Measurements from ENCODE around the gene RRAGD.
A peak's percentile ranks its signal among the peaks of the same experiment; 100 is the strongest.

Gene RRAGD

DNA sequence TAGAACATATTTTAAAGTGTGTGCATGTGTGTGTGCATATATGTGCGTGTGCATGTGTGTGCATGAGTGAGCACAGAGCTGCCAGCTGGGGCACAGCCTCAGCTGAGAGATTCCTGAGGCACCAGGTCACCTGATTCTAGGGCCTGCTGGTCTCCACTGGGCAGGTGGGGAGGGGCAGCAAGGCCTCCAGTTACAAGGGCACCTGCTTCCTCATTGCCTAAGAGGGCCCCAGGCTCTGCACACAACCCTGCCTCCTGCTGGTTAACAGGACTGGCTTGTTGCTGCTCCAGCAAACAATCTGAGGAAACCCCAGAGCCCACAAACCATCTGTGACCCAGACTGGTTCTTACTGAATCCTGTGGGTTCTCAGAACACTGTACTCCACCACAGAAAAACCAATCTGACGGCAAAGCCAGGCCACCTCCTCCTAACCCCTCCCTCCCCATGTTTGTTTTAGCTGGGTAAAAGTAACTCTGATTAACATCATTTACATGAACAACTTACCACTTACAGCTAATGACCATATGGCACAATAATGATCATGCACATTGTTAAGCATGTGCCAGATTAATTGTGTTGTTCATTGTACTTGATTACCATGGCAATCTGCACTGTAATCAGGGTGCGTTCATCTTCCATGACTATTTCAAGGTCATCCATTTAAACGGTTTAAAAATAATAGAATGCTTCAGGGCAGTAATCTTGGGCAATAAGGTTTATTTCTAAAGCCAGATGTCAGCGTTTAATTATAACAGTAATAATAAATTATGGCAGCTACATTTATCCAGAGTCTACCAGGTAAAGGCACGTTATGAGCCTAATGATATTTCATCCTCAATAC is 36.4 kb downstream of the RRAGD start:
- DNase-seq: peak; percentile 97

DNA sequence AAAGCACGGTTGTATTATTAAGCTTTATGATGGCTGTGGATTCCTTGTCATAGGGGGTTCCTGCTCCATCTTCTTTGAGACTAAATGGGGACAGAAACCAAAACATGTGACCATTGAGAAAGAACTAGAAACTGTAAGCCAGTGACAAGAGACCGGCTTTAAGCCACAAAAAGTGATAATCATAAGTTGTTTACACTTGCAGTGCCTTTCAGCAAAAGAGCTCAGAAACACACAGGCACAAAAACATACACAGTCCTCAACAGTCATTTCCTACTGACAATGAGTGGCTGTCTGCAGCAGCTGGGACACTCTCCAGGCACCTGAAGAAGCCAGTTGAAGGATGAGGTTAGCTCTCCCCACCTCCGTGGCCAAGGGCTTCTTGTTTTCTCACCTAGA is 39.6 kb downstream of the RRAGD start:
- no peak for DNase-seq

DNA sequence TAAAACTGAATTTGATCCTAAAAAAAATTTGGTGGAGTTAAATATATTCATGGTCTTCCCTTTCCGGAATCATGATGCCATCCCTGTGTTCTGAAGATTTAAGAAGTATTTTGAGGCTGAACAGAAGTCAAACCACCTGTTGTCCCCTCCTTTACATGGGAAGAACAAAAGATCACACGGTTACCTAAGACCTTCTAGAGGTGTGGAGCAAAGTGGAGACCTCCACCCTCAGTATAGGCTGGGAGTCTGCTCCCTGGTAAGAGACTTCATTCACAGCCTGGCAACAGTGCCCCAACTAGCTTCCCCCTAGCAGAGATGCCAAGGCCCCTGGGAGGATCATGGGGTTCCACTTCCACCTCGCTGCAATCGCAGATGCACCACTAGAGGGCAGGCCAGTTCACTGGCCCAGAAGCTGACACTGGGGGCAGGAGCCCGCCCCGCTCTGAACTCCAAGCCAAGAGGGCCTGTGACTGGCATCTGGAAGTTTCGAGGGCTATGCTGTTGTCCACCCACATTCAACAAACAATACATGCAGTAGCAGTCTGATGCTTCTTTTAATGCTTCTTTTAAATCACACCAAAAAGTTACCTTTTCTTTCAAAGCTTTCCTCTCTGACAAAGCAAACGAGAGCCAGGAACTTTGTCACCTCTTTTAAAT is 40.1 kb downstream of the RRAGD start:
- peak; percentile 88 for DNase-seq

DNA sequence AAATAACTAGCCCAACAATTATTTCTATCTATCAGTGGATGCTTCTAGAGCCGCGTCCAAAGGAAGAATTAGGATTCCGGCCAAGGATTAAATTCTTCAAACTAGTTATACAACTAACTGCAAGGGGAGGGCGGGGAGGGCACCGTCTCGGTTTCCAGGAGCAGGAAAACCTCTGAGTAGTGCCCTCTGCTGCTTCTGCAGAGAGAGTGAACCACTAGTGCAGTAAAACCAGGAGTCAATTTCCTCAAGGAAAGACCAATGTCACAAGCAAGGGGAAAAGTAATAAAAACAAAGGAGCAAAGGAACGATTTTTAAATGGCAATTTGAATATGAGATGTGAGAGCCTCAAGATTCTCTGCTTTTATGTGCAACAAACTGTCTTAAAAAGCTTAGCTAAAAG is 43.1 kb downstream of the RRAGD start:
- DNase-seq: peak; percentile 81

DNA sequence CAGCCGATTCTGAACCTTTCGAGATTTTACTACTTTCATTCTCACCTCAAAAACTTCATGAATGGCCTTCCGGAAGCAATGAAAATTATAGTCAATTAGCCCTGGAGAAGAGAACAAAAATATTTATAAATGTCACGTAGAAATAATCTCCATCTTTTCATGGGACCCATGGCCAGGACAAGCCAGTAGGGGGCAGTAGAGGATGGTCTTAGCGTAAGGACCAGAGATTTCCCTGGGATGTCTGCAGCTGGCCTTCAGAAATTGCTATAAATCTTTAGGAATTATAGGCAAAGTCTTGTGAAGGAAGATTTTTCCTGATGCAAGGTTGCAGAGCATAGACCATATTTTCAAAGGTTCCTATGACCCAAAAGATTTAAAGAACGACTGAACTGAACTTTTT is 44.0 kb downstream of the RRAGD start:
- no peak for DNase-seq

DNA sequence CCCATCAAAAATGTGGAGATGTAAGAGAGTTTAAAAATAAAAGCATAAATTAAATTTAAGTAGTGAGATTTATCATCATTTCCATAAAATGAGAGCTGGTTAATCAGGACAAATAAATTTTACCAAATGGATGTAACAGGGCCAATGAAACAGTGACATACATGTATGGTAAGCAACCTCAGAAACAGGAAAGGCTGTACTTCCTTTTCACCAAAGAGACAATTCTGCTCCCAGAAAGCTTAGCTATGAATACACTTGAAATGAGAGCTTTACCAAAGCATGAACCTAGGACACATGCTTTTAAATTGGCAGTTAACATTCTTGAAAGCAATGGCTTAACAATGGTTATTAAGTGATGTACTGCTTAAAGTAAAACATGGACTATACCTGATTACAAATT is 47.5 kb downstream of the RRAGD start:
- no peak for DNase-seq

DNA sequence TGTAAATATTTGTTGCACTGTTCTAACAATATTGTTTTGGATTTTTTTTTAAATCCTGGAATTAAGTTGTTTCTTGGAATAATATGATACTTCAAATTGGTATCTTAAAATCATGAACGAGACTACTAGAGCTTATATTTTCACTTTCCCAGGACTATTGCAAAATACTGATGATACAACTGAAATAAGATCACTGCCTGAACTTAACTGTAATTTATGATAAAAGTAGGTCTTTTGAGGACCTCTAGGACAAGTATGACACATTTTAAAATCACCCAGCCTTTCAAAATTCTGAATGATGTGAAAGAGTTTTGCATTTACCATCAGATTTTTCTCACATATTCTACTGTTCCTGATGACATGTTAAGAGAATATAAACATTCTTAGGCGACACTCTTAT is 50.9 kb downstream of the RRAGD start:
- DNase-seq: no peak

DNA sequence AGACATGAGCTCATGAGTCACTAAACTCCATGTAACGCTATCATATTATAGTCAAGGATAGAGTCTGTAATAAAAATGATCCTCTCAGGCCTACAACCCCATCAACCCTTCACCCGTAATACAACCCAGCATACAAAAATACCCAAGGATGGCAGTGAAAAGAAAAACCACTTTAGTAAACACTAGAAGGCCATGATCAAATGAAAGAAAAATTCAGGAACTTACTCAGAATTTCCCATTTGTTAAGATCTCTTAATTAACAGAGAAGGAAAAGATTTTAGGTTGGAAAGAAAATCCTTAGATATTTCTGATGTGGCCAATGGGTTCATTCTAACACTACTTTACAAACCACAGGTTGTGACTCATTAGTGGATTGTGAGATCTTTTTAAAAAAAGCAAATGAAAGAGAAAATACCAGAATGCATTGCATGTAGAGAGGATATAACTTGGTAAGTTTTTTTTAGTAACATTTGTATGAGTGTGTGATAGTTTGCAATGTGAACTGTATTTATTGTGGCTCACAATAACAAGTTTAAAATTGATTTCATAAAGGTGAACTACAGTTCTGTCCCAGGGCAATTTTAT is 51.6 kb downstream of the RRAGD start:
- DNase-seq: no peak

DNA sequence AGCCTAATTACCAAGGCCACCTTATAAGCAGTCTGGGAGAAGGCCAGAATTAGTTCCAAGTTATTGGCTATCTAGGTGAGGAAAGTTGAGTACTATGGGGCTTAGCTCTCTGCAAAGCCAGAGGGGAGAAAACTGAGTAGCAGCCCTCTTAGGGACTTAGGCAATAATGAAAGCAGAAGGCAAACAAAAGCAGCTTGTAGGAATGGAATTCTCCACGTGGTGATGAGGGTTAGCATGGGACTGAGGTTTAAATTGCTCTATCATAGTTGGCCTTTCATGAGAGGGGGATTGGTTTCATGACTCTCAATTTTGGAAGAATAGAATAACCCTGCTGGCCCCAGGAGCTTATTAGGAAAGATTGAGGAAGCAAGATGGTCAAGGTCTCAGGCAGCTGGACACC is 52.5 kb downstream of the RRAGD start:
- no peak for DNase-seq

DNA sequence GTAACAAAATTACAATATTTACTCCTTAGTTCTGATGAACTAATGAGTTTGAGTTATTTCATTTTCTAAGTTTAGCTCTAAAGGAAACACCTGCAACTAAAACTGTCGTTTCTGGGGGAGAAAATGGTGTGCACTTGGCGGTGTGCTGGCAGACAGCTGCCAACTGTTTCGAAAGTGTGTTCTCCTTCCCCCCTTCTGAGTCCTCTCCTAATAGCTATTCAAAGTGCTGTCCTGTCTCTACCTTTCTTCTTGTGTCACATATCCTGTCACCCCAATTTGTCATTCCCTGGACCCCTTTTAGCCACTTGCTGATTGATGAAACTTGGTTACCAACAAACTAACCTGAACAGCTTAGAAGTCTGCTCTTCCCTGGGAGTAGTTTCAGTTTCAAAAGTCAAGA is 54.7 kb downstream of the RRAGD start:
- DNase-seq: no peak

DNA sequence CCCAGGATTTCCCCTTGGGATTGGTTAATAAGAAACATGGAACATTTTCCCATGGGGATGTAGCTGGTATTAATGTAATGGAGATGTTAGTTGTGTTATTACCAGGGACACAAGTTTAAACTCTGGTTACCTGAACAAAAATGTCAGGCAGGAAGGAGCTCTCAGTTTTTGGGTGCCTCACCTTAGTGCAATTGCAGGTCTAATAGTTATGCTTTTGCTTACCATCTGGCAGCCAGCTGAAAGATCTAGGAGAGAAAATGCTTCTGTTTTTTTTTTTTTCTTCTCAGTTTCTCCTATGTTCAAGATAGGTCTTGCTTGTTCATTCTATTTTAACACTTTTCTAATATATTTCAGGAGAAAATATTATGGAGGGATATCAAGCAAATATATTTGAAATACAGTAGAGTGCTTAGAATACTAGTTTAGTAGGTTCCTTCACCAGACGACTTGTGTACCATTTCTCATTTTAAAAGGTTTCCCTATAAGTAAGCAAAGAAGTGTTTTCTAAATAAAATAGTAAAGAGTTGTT is 55.4 kb downstream of the RRAGD start:
- DNase-seq: no peak

DNA sequence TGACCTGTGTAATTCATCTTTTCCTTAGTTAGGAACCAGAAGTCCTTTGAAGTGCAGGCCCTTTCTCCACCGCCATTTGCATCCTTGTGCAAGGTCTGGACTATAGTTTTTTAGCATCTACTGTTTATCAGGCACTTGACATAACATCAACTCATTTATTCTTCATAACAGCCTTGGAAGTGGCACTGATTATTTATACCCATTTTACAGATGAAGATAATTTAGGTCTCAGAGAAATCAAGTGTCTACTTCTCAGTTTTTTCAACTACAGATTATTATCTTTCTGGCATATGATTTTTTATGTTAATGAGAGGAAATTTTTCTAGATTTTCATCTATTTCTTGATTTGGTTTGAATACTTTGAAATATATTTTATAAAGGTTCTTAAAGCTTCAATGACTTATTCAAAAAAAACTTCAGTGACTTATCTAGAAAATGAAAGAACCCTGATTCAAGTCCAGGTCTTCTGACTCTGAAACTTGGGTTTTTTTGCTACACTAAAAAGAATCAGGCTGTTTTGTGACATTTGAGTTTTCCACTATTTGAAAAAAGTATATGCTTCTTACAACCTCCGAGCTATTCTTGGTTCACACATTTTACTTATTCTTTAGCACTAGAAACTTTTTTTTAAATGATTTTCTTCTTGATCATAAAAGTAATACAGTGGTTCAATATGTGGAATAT is 56.4 kb downstream of the RRAGD start:
- no peak for DNase-seq

DNA sequence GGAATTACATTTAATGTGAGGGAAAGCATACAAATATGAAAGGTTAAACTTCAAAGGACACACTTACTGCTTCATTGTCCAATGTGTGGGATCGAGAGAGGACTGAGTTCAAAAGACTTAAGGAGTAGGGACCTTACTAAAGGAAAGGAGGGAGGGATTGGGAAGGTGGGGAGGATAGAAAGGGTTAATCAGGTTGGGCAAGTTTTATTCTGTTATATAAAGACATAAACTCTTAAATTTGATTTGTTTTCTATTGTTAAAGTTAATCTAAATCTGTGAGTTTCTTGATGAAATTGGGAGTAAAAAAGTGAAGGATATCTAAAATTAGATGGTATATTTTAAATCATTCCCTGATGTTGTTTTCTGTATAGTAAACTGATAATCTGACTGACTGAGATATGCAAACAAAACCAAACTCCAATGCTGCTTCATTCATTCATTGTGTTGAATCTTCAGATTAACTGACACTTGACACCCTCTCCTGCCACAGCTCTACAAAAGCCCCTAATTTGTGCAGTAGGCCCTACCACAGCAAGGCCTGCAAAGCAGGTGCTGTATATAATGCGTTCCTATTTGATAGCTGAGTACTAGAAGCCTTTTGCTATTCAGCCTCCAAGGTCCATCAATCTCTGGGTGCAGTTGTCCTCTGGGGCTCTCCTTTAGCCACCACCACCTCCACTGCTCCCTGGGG is 58.2 kb downstream of the RRAGD start:
- DNase-seq: no peak

DNA sequence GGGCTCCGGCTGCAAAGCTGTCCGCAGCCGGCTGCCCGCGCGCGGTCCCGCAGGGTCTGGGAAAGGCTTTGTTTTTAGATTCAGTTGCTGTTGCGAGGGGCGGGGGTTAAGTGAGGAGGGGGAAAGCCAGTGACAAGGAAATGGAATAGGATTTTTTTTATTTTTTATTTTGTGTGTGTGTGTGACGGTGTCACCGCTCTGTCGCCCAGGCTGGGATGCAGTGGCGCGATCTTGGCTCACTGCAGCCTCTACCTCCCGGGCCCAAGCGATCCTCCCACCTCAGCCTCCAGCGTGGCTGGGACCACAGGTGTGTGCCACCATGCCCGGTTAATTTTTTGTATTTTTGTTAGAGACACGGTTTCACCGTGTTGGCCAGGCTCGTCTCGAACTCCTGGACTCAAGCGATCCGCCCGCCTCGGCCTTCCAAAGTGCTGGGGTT is 58.9 kb downstream of the RRAGD start:
- DNase-seq: no peak

DNA sequence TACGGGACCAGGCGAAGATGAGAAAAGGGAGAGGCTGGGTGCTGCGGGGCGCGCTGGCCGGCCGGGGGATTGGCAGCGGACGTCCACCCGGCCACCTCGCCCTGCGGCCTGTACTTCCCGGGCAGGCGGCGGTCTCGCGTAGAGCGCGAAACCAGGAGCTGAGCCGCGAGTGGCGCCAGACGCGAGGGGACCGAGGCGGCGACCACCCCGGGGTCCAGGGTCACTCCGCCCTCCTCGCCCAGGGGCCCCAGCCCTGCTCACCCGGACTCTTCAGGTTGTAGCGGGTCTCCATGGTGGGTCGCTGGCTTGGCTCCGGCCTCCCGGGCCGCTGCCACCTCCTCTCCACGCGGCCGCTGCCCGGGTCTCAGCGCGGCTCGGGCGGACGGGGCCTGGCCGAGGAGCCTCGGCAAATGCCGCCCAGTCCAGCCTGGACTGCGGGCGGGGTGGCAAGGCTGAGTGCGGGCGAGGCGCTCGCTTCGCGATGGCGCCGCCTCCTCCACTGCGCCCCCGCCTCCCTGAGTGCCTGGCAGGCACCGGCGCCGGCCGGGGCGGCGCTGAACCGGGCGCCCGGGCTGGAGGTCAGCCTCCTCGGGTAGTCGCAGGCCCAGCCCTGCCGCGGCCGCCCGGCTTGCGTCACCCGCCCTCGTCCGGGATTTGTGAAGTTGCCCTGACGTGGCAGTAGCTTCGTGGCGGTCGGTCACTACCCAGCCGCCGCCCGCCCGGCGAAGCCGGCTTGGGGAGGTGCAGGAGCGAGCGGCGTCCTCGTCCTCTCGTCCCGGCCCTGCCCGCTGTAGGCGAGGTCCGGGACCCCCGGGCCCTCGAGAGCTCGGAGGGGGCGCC is 59.6 kb downstream of the RRAGD start, which contains the start of gene UBE2J1:
Gene UBE2J1, minus strand, starts transcription at position 445 of the 840 bp plus-strand sequence. Its CDS starts 153 bp downstream, at position 292.
- DNase-seq: peak; percentile 97

DNA sequence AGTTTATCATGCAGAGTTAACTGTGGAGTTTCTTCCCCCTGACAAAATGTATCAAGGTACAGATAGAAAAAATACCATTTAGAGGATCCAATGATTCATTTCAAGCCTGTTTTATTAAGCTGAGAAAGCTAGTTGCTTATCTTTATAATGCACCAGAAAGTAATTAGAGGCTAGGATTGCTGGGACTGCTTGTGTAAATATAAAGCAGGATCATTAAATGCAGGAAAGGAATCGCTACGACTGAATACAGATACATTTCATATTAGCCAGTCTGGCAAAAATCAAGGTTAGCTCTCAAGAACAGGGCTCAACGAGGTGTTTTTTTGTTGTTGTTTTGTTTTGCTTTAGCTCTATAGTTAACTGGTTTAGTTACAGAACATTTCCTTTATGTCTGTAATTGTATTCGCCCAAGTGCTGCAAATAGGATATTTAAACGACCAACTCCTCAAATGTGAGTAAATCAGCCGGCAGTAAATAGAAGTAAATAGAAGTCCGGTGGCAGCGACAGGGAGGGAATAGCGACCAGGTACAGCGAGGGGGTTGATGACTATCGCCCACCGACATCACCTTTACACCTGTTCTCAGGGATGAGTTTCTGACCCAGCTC is 60.3 kb downstream of the RRAGD start:
- DNase-seq: no peak

DNA sequence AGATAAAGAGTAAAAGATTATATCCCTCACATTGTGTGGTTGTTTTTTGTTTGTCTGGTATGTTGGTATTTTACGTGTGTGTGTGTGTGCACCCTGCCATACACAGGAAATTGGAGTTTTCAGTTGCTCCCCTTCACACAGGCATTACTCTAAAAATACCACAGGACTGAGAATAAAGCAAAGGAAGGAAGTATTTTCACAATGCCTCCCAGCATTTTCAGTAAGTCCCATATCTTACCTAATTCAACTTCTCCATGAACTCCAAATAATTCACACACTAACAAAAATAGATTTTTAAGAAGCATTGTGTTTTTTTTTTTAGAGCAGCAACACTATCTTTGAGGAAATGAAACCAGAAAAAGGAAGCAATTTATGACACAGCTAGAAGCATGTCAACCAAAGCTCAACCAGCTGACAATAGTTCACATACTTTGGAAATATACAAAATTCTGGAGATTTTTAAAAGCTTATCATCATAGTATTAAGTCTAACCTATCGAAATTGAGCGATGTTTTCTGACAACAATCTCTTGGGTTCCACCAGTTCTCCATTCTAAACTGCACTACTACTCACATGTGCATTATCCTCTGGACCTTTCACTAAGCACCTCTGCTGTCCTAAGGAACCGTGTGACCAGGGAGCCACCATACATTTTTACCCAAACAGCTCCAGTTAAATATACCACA is 61.6 kb downstream of the RRAGD start:
- no peak for DNase-seq

DNA sequence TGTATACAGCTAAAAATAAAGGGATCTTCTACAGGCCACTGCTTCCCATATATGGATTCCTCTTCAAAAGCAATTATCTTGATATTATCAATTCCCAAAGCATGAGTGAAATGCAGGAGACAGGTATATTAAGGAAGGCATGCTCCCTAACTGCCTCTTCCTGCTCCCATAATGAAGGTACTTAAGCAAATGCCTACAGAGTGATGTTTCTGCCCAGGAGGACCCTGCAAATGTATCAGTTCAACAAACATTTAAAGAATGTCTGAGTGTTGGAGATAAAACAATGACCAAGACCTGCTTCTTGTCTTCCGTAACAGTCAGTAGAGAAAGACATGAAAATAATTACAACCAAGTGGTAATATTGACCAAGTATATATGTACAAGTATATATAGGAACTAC is 63.7 kb downstream of the RRAGD start:
- DNase-seq: peak; percentile 77

DNA sequence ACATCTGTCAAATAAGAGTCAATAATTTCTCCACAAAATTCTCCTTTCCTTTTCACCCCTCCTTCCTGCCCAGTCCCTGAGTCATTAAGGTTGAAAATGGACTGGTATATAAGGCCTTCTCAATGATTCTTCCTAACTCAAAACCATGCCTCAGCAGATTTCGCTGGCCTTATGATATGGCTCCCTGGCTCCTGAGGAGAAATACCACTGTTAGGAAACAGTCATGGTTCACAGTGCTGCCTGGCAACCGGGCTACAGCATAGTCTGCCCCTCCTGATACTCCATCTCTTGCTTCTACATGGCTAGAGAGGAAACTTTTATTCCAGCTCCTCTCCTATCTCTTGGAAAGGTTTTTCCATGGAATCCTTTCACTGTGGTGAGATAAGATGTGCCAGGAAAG is 64.2 kb downstream of the RRAGD start:
- DNase-seq: peak; percentile 70

DNA sequence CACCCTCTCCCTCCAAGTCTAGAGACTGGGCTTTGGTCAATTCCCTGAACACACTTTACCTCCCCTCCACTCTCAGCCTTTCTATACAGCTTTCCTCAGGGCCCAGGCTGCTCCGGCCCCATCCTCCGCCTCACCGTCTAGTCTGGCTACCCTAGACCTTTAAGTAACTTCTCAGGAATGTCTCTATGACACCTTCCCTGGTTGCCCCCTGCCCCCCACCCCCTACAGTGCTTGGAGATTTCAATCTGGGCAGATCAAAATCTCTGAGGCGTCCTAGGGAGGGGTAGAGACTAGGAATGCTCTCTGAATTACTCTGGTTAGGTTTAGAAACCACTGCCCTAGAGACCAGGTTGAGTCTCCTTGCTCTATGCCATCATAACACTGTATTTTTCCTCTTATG is 65.6 kb downstream of the RRAGD start:
- peak; percentile 96 for DNase-seq

DNA sequence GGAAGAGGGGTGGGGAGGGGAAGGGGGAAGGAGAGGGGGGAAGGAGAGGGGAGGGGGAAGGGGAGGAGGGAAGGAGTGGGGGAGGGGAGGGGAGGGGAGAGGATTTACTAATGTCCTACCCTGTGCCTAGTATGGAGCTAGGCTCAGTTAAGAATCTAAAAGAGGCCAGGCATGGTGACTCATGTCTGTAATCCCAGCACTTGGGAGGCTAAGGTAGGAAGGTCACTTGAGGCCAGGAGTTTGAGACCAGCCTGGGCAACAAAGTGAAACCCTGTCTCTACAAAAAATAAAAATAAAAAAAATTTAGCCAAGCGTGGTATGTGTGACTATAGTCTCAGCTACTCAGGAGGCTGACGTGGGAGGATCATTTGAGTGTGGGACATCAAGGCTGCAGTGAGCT is 72.5 kb downstream of the RRAGD start:
- no peak for DNase-seq
